Mucosa of stomach (tissue), 1 donor: ENCODE results near the gene TXLNB.
"Not testable (repeated sequence)": the region's sequence is repeated elsewhere in the genome, so short reads cannot be mapped to it uniquely, and the experiment has no call there.

ENCODE experiments used
- H3K27me3 ChIP-seq: one replicate; pipeline ENCODE4 v1.7.0; 2013; ENCODE audit warnings: mild to moderate bottlenecking, low read length; ENCODE audit not compliant: control insufficient read depth, insufficient read depth
- H3K36me3 ChIP-seq: one replicate; pipeline ENCODE4 v1.7.0; 2013; ENCODE audit warnings: low read length; ENCODE audit not compliant: control insufficient read depth, insufficient read depth
- H3K4me1 ChIP-seq: one replicate; pipeline ENCODE4 v1.7.0; 2013; ENCODE audit warnings: mild to moderate bottlenecking, low read length; ENCODE audit not compliant: control insufficient read depth, insufficient read depth
- H3K4me3 ChIP-seq: one replicate; pipeline ENCODE4 v1.7.0; 2013; ENCODE audit warnings: low read length
- H3K9ac ChIP-seq: one replicate; pipeline ENCODE4 v1.7.0; 2013; ENCODE audit warnings: mild to moderate bottlenecking, low read length, moderate library complexity
- H3K9me3 ChIP-seq: one replicate; pipeline ENCODE4 v1.7.0; 2013; ENCODE audit warnings: mild to moderate bottlenecking, low read length, moderate library complexity; ENCODE audit not compliant: control insufficient read depth
- donor health status: Pancreatic carcinoma.

The TXLNB gene

GRCh38 chr6:139306291-139306981, 14.6 kb upstream of the TXLNB start:
- no peaks in the 10 kb centered on the region for H3K27me3 ChIP-seq
- no peak overlapping the region for H3K4me3 ChIP-seq
- H3K9ac ChIP-seq, result no peak overlapping the region
- H3K9me3 ChIP-seq, result no peaks in the 10 kb centered on the region
- no peaks in the 10 kb centered on the region for H3K36me3 ChIP-seq
- H3K4me1 ChIP-seq, result peaks cover 21% of the 10 kb centered on the region

- Histone ChIP-seq H3K4me3 (no peak overlapping the region), H3K9me3 (no peaks in the 10 kb centered on the region), H3K4me1 (peaks cover 9% of the 10 kb centered on the region), H3K36me3 (no peaks in the 10 kb centered on the region), H3K27me3 (no peaks in the 10 kb centered on the region), H3K9ac (no peak overlapping the region)
These were observed 11.4 kb upstream of the TXLNB start for GRCh38 chr6:139303185-139303584.

- Histone ChIP-seq H3K36me3 (no peaks in the 10 kb centered on the region), H3K4me1 (no peaks in the 10 kb centered on the region), H3K4me3 (no peak overlapping the region), H3K9ac (no peak overlapping the region), H3K9me3 (no peaks in the 10 kb centered on the region), H3K27me3 (no peaks in the 10 kb centered on the region)
These were observed 6.1 kb upstream of the TXLNB start for GRCh38 chr6:139297921-139298320.

- Histone ChIP-seq H3K9ac (no peak overlapping the region), H3K4me1 (no peaks in the 10 kb centered on the region), H3K36me3 (no peaks in the 10 kb centered on the region), H3K27me3 (no peaks in the 10 kb centered on the region), H3K9me3 (no peaks in the 10 kb centered on the region), H3K4me3 (no peak overlapping the region)
These were observed 5.1 kb upstream of the TXLNB start for GRCh38 chr6:139296927-139297326.

- Histone ChIP-seq H3K4me3 (no peak overlapping the region), H3K36me3 (no peaks in the 10 kb centered on the region), H3K27me3 (no peaks in the 10 kb centered on the region), H3K9ac (no peak overlapping the region), H3K4me1 (no peaks in the 10 kb centered on the region), H3K9me3 (no peaks in the 10 kb centered on the region)
These were observed 4.1 kb upstream of the TXLNB start for GRCh38 chr6:139295901-139296300.

GRCh38 chr6:139294090-139294489, 2.3 kb upstream of the TXLNB start:
- H3K9me3 ChIP-seq, result no peaks in the 10 kb centered on the region

GRCh38 chr6:139293230-139293629, 1.4 kb upstream of the TXLNB start:
- H3K4me1 ChIP-seq, H3K36me3 ChIP-seq, H3K9ac ChIP-seq, H3K9me3 ChIP-seq, H3K4me3 ChIP-seq, H3K27me3 ChIP-seq: not testable (repeated sequence)

More at GRCh38 chr6:139294090-139294489, 2.3 kb upstream of the TXLNB start:
- H3K36me3 ChIP-seq, result no peaks in the 10 kb centered on the region
- no peak overlapping the region for H3K4me3 ChIP-seq
- no peaks in the 10 kb centered on the region for H3K27me3 ChIP-seq
- H3K4me1 ChIP-seq, result no peaks in the 10 kb centered on the region
- H3K9ac ChIP-seq, result no peak overlapping the region

- Histone ChIP-seq H3K9ac (no peak overlapping the region), H3K4me1 (no peaks in the 10 kb centered on the region), H3K4me3 (no peak overlapping the region), H3K27me3 (no peaks in the 10 kb centered on the region), H3K9me3 (no peaks in the 10 kb centered on the region), H3K36me3 (no peaks in the 10 kb centered on the region)
These were observed 949 bp downstream of the TXLNB start for GRCh38 chr6:139290787-139291311.

- H3K4me1 ChIP-seq, result no peaks in the 10 kb centered on the region
- H3K9me3 ChIP-seq, result no peaks in the 10 kb centered on the region
- H3K36me3 ChIP-seq, result no peaks in the 10 kb centered on the region
- H3K9ac ChIP-seq, result no peak overlapping the region
- no peaks in the 10 kb centered on the region for H3K27me3 ChIP-seq
- H3K4me3 ChIP-seq, result no peak overlapping the region
These were observed 2.6 kb downstream of the TXLNB start for GRCh38 chr6:139289233-139289632.

- no peak overlapping the region for H3K4me3 ChIP-seq
- H3K9ac ChIP-seq, result no peak overlapping the region
- H3K36me3 ChIP-seq, result no peaks in the 10 kb centered on the region
- H3K4me1 ChIP-seq, result no peaks in the 10 kb centered on the region
- no peaks in the 10 kb centered on the region for H3K27me3 ChIP-seq
- H3K9me3 ChIP-seq, result no peaks in the 10 kb centered on the region
These were observed 3.2 kb downstream of the TXLNB start for GRCh38 chr6:139288496-139289040.

GRCh38 chr6:139287868-139288267, 3.9 kb downstream of the TXLNB start:
- Histone ChIP-seq H3K4me3 (no peak overlapping the region), H3K27me3 (no peaks in the 10 kb centered on the region), H3K36me3 (no peaks in the 10 kb centered on the region), H3K9ac (no peak overlapping the region), H3K4me1 (no peaks in the 10 kb centered on the region), H3K9me3 (no peaks in the 10 kb centered on the region)

- not testable (repeated sequence) for H3K4me3 ChIP-seq, H3K9ac ChIP-seq, H3K9me3 ChIP-seq
These were observed 5.4 kb downstream of the TXLNB start for GRCh38 chr6:139286438-139286837.

More at GRCh38 chr6:139286438-139286837, 5.4 kb downstream of the TXLNB start:
- H3K4me1 ChIP-seq, H3K36me3 ChIP-seq, H3K27me3 ChIP-seq: not testable (repeated sequence)
